Measurements from ENCODE around the gene ZNF70. TPM values are rescaled to one million over a fixed set of nuclear protein-coding genes. Genes with fewer than 3 reads are reported as not detected.

The ZNF70 gene
- total RNA-seq, 1 donor from 2014 or later: 2.1 TPM

GRCh38 chr22:23774922-23775436 is 24.1 kb upstream of the ZNF70 start:
- Mint-ChIP-seq H3K27me3 (ENCODE audit: insufficient read depth) (peaks cover 19% of the 10 kb centered on the region), H3K36me3 (ENCODE audit: low read depth) (no peaks in the 10 kb centered on the region), H3K27ac (no peak overlapping the region), H3K4me3 (no peak overlapping the region), H3K9me3 (no peaks in the 10 kb centered on the region), H3K4me1 (ENCODE audit: low read depth) (peaks cover 4% of the 10 kb centered on the region)
- intact Hi-C loops (cut with micrococcal nuclease): no loop called here
- DNase-seq (ENCODE audit: low spot score): no peak

DNA sequence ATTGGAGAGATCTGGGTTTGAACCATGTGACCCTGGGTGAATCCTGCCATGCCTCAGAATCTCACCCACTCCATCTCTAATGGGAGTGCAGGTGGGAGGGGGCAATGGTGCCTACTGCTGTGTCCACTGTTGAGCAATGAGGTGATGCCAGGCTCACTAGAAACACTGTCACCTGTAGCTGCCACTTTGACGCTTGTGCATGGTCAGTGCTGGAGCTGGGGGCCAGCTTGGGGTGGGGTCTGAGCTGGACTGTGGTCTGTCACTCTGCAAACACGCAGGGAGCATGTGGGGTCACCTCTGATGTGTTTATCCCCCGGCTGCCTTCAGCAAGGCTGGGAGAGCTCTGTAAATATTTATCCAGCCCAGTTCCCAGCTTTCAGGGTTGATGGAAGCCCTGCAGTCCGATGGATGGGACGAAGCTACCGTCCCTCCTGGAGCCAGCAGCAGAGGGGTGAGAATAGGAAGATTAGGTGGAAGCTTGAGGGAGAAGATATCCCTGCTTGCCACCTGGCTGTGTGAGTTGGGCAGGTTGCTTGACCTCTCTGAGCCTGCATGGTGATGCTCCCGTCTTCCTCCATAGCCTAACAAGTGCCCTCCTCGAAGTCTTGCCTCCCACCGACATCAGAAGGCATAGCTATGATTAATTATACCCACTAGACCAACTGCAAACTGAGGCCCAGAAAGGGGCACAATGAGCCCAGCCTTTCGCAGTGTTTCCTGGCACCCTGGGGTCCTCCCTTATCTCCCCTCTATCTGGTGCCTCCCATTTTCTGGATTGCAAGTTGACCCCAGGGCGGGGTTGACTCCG is 23.4 kb upstream of the ZNF70 start:
- H3K27me3 Mint-ChIP-seq (ENCODE audit: insufficient read depth): peaks cover 19% of the 10 kb centered on the region
- peaks cover 4% of the 10 kb centered on the region for H3K4me1 Mint-ChIP-seq (ENCODE audit: low read depth)
- no peak overlapping the region for H3K4me3 Mint-ChIP-seq
- H3K9me3 Mint-ChIP-seq: no peaks in the 10 kb centered on the region
- no peak for DNase-seq (ENCODE audit: low spot score)
- intact Hi-C loops (cut with micrococcal nuclease): no loop called here
- H3K36me3 Mint-ChIP-seq (ENCODE audit: low read depth): no peaks in the 10 kb centered on the region
- peak overlapping the region; percentile 40 for H3K27ac Mint-ChIP-seq

DNA sequence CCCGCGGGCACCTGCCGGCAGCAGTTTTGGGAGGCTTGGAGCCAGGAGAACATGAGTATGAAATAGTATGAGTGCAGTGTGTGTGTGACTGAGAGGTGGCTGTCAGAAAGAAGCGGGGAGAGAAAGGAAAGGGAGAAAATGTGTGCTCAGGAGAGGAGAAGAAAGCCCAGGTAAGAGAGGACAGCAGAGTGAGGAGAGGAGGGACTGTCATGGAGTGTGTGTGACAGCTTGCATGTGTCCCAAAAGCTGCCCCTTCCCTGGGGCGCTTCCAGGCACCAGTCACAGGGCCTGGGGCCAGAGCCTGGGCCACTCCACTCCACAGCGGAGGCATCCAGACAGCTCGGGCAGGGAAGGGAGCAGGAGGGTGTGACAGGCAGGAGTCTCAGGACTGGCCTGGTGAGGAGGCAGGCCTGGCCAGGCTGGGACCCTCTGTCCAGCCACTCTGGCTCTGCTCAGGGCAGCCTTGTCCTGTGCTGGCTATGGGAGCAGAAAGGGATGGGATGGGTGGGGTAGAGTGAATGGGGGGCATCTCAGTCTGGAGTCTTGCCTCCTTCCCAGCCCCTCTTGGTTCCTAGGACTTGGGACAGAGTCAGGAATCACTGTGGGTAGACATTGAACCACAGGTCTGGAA is 22.7 kb upstream of the ZNF70 start:
- H3K27me3 Mint-ChIP-seq (ENCODE audit: insufficient read depth): peaks cover 19% of the 10 kb centered on the region
- no peaks in the 10 kb centered on the region for H3K36me3 Mint-ChIP-seq (ENCODE audit: low read depth)
- intact Hi-C loops (cut with micrococcal nuclease): no loop called here
- H3K4me1 Mint-ChIP-seq (ENCODE audit: low read depth): peaks cover 4% of the 10 kb centered on the region
- H3K27ac Mint-ChIP-seq: no peak overlapping the region
- no peak for DNase-seq (ENCODE audit: low spot score)
- H3K9me3 Mint-ChIP-seq: no peaks in the 10 kb centered on the region
- peak overlapping the region; percentile 4 for H3K4me3 Mint-ChIP-seq

DNA sequence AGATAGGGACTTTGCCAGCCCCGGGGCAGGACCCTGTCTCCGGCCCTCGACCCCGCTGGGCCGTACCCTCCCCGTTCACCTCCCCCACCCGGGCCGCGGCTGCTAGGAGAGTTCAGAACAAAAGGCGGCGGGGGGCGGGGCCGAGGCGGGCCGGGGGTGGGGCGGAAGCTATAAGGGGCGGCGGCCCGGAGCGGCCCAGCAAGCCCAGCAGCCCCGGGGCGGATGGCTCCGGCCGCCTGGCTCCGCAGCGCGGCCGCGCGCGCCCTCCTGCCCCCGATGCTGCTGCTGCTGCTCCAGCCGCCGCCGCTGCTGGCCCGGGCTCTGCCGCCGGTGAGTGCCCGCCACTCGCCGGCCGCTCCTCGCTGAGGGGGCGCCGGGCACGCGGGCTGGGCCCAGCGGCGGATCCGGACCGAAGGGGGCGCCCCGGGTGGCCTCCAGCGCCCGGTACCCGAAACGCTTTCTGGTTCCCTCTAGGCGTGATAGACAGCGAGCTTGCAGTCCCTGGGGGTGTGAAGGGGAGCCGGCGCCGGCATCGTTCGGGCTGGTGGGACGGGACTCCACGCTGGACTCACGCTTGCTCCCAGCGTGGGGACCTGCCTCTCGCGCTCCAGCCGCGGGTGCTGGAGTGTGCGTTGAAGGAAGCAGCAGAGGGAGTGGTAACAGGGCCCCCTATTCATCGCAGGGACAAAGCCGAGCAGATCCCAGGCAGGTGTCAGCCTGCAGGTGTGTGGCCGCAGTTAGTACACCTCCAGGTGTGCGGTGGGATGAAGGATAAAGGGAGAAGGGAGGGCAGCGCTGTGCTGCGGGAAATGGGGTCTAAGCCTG is 21.9 kb upstream of the ZNF70 start, which contains the start of gene MMP11:
TSS of gene MMP11 (plus strand) at position 201 of the 825 bp plus-strand sequence. CDS start at position 223, 22 bp downstream.
- H3K4me1 Mint-ChIP-seq (ENCODE audit: low read depth): peaks cover 4% of the 10 kb centered on the region
- no peaks in the 10 kb centered on the region for H3K9me3 Mint-ChIP-seq
- DNase-seq (ENCODE audit: low spot score): peak; percentile 34
- H3K36me3 Mint-ChIP-seq (ENCODE audit: low read depth): no peaks in the 10 kb centered on the region
- intact Hi-C loops (cut with micrococcal nuclease): loop anchor here (1.0 kb wide), 1 partner anchor 14 kb away; no protein-coding TSS in a partner anchor
- peak within 1 kb of the TSS; percentile 57 for H3K4me3 Mint-ChIP-seq
- H3K27ac Mint-ChIP-seq: no peak within 1 kb of the TSS
- H3K27me3 Mint-ChIP-seq (ENCODE audit: insufficient read depth): peaks cover 19% of the 10 kb centered on the region

DNA sequence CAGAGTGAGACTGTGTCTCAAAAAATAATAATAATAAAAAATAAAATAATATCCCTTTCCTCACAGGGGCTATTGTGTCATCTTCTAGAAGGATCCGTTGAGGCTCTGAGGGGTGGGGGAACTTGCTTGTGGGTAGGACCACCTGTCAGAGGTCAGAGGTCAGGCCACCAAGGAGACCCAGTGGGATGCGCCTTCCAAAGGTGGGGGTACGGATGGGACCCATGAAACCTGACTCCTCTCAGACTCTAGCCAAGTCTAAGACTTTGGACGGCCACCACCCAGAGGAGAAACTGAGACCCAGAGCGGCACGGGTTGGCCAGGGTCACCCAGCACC is 21.4 kb upstream of the ZNF70 start:
- H3K9me3 Mint-ChIP-seq: no peaks in the 10 kb centered on the region
- peaks cover 4% of the 10 kb centered on the region for H3K4me1 Mint-ChIP-seq (ENCODE audit: low read depth)
- no peaks in the 10 kb centered on the region for H3K36me3 Mint-ChIP-seq (ENCODE audit: low read depth)
- intact Hi-C loops (cut with micrococcal nuclease): loop anchor here (1.0 kb wide), 1 partner anchor 15 kb away; no protein-coding TSS in a partner anchor
- H3K27ac Mint-ChIP-seq: no peak overlapping the region
- DNase-seq (ENCODE audit: low spot score): no peak
- peaks cover 19% of the 10 kb centered on the region for H3K27me3 Mint-ChIP-seq (ENCODE audit: insufficient read depth)
- H3K4me3 Mint-ChIP-seq: peak overlapping the region; percentile 57

GRCh38 chr22:23769321-23769965 is 18.5 kb upstream of the ZNF70 start:
- Mint-ChIP-seq H3K27me3 (ENCODE audit: insufficient read depth) (peaks cover 14% of the 10 kb centered on the region), H3K4me3 (peak overlapping the region; percentile 37), H3K9me3 (no peaks in the 10 kb centered on the region), H3K27ac (peak overlapping the region; percentile 63), H3K4me1 (ENCODE audit: low read depth) (peaks cover 14% of the 10 kb centered on the region), H3K36me3 (ENCODE audit: low read depth) (peaks cover 6% of the 10 kb centered on the region)
- DNase-seq (ENCODE audit: low spot score): no peak
- intact Hi-C loops (cut with micrococcal nuclease): loop anchor here (5.0 kb wide), 3 partner anchors 143 to 227 kb away; no protein-coding TSS in a partner anchor

DNA sequence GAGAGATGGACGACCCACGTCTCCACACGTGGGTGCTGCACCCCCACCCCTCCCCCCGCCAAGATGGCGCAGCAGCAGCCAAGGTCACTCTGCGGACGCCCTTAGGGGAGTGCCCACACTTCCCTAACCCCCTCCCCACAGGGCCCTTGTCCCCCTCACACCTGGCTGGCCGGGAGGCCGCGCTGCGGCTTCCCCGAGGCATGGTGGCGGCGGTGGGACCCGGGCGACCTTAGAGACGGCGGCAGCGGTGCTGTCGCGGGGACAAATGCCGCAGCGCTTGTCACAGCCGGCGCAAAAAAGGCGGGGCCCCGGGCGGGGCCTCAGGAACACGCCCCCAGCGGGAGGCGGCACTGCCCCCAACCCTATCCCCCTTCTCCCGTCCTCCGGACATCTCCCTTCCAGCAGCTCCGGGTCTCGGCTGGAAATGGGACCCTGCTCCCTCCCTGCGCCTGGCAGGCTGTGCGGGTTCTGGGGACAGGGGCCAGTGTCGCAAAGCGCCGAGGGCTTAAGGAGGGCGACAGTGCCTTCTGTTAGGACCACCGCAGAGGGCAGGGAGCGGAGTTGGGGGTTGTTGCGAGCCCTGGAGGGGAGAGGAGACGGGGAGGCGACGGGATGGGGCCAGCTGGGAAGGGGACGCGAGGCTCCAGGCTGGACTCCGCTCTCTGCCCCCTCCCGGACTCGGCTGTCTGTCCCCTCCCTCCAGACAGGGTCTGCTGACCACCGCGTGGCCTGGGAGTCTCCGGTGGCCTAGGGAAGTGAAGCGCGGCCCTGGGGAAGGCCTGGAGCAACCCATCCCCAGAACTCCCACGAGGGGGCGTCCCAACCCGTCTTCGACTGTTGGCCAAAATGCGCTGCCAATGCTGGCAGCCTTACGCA is 17.0 kb upstream of the ZNF70 start, which contains the start of gene CHCHD10:
TSS of gene CHCHD10 (minus strand) at position 300 of the 876 bp plus-strand sequence. CDS start at position 202, 98 bp downstream.
- Mint-ChIP-seq H3K27me3 (ENCODE audit: insufficient read depth) (peaks cover 6% of the 10 kb centered on the region), H3K4me3 (peak within 1 kb of the TSS; percentile 86), H3K4me1 (ENCODE audit: low read depth) (peaks cover 24% of the 10 kb centered on the region), H3K27ac (peak within 1 kb of the TSS; percentile 67), H3K36me3 (ENCODE audit: low read depth) (peaks cover 9% of the 10 kb centered on the region), H3K9me3 (no peaks in the 10 kb centered on the region)
- DNase-seq (ENCODE audit: low spot score): peak; percentile 77
- intact Hi-C loops (cut with micrococcal nuclease): loop anchor here (1.0 to 5.0 kb wide), 7 partner anchors 19 to 226 kb away; partner anchors contain the start of gene DERL3

DNA sequence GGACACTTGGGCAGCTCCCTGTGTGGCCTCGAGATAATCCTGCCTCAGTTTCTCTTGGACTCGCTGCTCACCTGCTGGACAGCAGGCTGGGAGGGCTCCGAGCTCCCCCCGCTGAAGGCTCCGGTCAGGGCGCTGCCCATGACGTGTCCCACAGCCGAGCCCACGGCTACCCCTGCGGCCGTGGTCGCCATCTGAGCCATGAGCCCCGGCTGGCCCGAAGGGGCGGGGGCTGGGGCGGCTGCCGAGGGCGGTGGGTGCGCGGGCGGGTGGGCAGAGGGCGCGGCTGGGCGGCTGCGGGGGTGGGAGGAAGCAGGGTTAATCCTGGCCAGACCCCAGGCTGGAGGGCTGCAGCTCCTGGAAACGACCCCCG is 16.4 kb upstream of the ZNF70 start:
- Mint-ChIP-seq H3K27ac (peak overlapping the region; percentile 55), H3K4me1 (ENCODE audit: low read depth) (peaks cover 29% of the 10 kb centered on the region)
- intact Hi-C loops (cut with micrococcal nuclease): loop anchor here (1.0 to 5.0 kb wide), 5 partner anchors 20 to 225 kb away; no protein-coding TSS in a partner anchor

GRCh38 chr22:23764899-23765881 is 14.3 kb upstream of the ZNF70 start:
- H3K4me1 Mint-ChIP-seq (ENCODE audit: low read depth): peaks cover 25% of the 10 kb centered on the region
- no peaks in the 10 kb centered on the region for H3K27me3 Mint-ChIP-seq (ENCODE audit: insufficient read depth)
- intact Hi-C loops (cut with micrococcal nuclease): loop anchor here (5.0 kb wide), 3 partner anchors 147 to 223 kb away; no protein-coding TSS in a partner anchor
- peak overlapping the region; percentile 51 for H3K4me3 Mint-ChIP-seq
- no peak overlapping the region for H3K27ac Mint-ChIP-seq
- no peak for DNase-seq (ENCODE audit: low spot score)
- no peaks in the 10 kb centered on the region for H3K9me3 Mint-ChIP-seq
- peaks cover 9% of the 10 kb centered on the region for H3K36me3 Mint-ChIP-seq (ENCODE audit: low read depth)

More for the DNA sequence above, 16.4 kb upstream of the ZNF70 start:
- Mint-ChIP-seq H3K27me3 (ENCODE audit: insufficient read depth) (peaks cover 6% of the 10 kb centered on the region), H3K4me3 (peak overlapping the region; percentile 81), H3K36me3 (ENCODE audit: low read depth) (peaks cover 9% of the 10 kb centered on the region), H3K9me3 (no peaks in the 10 kb centered on the region)
- DNase-seq (ENCODE audit: low spot score): no peak

GRCh38 chr22:23763954-23764353 is 13.0 kb upstream of the ZNF70 start:
- Mint-ChIP-seq H3K27ac (no peak overlapping the region), H3K9me3 (no peaks in the 10 kb centered on the region)
- intact Hi-C loops (cut with micrococcal nuclease): no loop called here

More at GRCh38 chr22:23763954-23764353, 13.0 kb upstream of the ZNF70 start:
- Mint-ChIP-seq H3K4me3 (peak overlapping the region; percentile 54), H3K27me3 (ENCODE audit: insufficient read depth) (no peaks in the 10 kb centered on the region), H3K4me1 (ENCODE audit: low read depth) (peaks cover 25% of the 10 kb centered on the region), H3K36me3 (ENCODE audit: low read depth) (peaks cover 9% of the 10 kb centered on the region)
- DNase-seq (ENCODE audit: low spot score): no peak
